ENCODE data around the gene UTS2. TPM values are rescaled to one million over a fixed set of nuclear protein-coding genes. Genes with fewer than 3 reads are reported as not detected.

UTS2 gene
- total and polyA plus RNA-seq, 2 of the 8 experiments (the other 6 are each of a cell fraction or from before 2014, with no cell fraction given) = not detected

GRCh38 chr1:7826363-7826762, 26.5 kb downstream of the UTS2 start:
- Histone ChIP-seq H2BK20ac (ENCODE audit: low read length) (no peak overlapping the region), H3K4ac (replicated peaks; ENCODE audit: insufficient read length, low read depth, low read length) (no peak overlapping the region), H3K18ac (ENCODE audit: extremely low read depth, low read length) (no peak overlapping the region), H3K14ac (ENCODE audit: insufficient read length) (no peak overlapping the region), H3K9me3 (ENCODE audit: insufficient read depth in 2 of 2, low read depth in 1 of 2, low read length in 1 of 2) (no peaks in the 10 kb centered on the region), H3K36me3 (ENCODE audit: control insufficient read depth in 2 of 4, insufficient read depth in 4 of 4, low read length in 3 of 4) (peaks cover 2 to 35% (median 6%) of the 10 kb centered on the region in 4 experiments; a peak in 5 of 8 replicates), H3K79me1 (ENCODE audit: low read depth, low read length) (no peaks in the 10 kb centered on the region), H3K23ac (ENCODE audit: insufficient read length) (no peak overlapping the region), H2BK5ac (ENCODE audit: low read depth, low read length) (no peak overlapping the region), H3K27ac (ENCODE audit: low read depth, low read length) (no peak overlapping the region), H4K20me1 (replicated peaks in 1 of 2; ENCODE audit: control insufficient read depth in 1 of 2, insufficient read depth in 2 of 2, low read length in 2 of 2) (no peaks in the 10 kb centered on the region), H3K4me1 (replicated peaks in 1 of 4; ENCODE audit: control insufficient read depth in 3 of 4, insufficient read depth in 4 of 4, low read length in 3 of 4) (no peaks in the 10 kb centered on the region), H2BK12ac (ENCODE audit: low read depth, low read length) (no peak overlapping the region), H2BK15ac (ENCODE audit: low read length) (no peak overlapping the region), H3K56ac (replicated peaks; ENCODE audit: insufficient read length, low read depth, low read length) (no peak overlapping the region), H4K8ac (ENCODE audit: extremely low read depth, insufficient read depth, low read length) (no peak overlapping the region), H2AFZ (ENCODE audit: low read length) (no peak overlapping the region), H3K79me2 (ENCODE audit: control insufficient read depth in 1 of 2, insufficient read depth in 2 of 2, low read length in 2 of 2) (no peaks in the 10 kb centered on the region), H3K4me2 (ENCODE audit: insufficient read depth in 1 of 2, low read depth in 2 of 2, low read length in 2 of 2) (no peak overlapping the region), H3K27me3 (replicated peaks in 1 of 4; ENCODE audit: control insufficient read depth in 3 of 4, extremely low read depth in 1 of 4, insufficient read depth in 3 of 4, low read length in 3 of 4) (no peaks in the 10 kb centered on the region), H2BK120ac (replicated peaks; ENCODE audit: low read depth, low read length) (no peak overlapping the region), H3K4me3 (ENCODE audit: extremely low read depth in 1 of 4, insufficient read depth in 2 of 4, low read depth in 3 of 4, low read length in 4 of 4) (no peak overlapping the region), H3K9ac (replicated peaks in 1 of 4; ENCODE audit: extremely low read depth in 1 of 4, low read depth in 3 of 4, low read length in 3 of 4) (no peak overlapping the region), H4K5ac (ENCODE audit: insufficient read length, low read depth, low read length) (no peak overlapping the region), H3K23me2 (ENCODE audit: low read depth, low read length) (no peaks in the 10 kb centered on the region), H4K91ac (replicated peaks; ENCODE audit: insufficient read length, low read length) (no peak overlapping the region), H2AK5ac (ENCODE audit: low read depth, low read length) (no peak overlapping the region)
- POLR2A ChIA-PET (ENCODE audit: partially characterized antibody) = no interaction called here
- CTCF ChIA-PET (ENCODE audit: partially characterized antibody) = interaction anchor here (1.1 kb wide), 2 partner anchors 94 to 116 kb away, joined by 3 read pairs; no protein-coding TSS in a partner anchor
- WGBS, 2 experiments (ENCODE audit: extremely low coverage in 1 of 2, insufficient coverage in 1 of 2, insufficient read length in 1 of 2, insufficient replicate concordance in 2 of 2, low coverage in 1 of 2, low lambda C conversion rate in 2 of 2, missing lambda C conversion rate in 1 of 2) = 92% methylated on average over 7 of the region's 7 CpGs; no CpG with 5 or more reads in 1 of the 2 experiments
- DNase-seq (ENCODE audit: low read depth in 1 of 2, low spot score in 2 of 2) = no peak
- FAIRE-seq = no peak
